GM18520 (cell line): Measurements from ENCODE around the gene CELF4.

Experiments used
- ATAC-seq: cut with Tn5 transposase; IDR thresholded peaks from one replicate; pipeline ENCODE4 v1.9.1; 2021; ENCODE audit not compliant: unreplicated experiment

Gene CELF4

DNA sequence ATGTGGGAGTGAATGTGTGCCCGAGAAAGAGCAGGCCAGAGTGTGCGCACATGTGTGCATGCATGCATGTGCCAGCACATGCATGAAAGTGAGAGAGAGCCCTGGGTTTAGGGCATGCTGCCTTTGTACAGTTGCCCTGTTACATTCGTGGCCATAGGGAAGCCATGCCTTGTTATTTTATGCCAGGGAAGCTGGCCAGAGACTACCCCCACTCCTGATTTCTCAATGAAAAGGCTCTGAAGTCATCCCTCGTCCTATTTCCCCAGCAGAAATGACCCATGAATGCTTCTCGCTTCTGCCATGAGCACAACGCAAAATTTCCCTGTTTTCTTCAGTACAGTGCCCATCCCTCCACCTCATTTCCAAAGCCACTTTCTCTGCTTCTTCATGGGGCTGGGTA is 143.0 kb downstream of the CELF4 start:
- no peak for ATAC-seq

DNA sequence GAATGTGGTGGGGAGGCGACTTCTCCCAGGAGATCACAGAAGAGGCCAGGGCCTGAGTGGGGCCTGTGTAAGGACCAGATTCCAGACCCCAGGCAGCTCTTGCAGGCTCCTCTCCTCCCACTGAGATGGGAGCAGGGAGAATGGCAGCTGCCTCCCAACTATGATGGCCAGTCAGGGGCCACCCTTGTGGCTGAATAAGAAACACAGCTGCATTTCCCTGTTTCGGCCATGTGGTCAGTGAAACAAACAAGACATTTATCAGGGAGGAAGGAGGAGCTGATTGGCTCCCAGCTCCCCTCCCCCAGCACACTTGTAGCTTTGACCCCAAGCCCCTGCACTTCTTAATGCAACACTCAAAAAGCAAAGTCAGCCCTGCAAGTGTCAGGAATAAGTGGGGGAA is 143.5 kb downstream of the CELF4 start:
- ATAC-seq: no peak

- no peak for ATAC-seq
These were observed 144.1 kb downstream of the CELF4 start for GRCh38 chr18:37421341-37422077.

- ATAC-seq: no peak
These were observed 145.2 kb downstream of the CELF4 start for GRCh38 chr18:37420315-37420880.

DNA sequence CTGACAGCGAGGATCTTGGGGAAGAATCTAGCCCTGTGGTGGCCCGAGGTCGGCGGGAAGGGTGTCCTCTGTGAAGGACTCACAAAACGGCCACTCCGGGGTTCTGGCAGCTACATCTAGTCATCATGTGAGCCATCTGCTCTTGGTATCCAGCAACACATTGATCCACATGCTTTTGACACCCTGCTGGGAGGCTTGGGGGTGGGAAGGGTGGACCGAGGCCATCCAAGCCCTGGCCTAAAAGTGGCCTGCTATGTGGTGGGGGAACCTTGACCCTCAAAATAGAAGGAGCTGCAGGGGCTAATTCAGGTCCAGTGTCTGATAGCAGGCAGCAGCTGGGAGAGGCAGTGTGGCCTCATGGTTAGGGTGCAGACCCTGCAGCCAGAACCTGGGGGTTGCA is 145.7 kb downstream of the CELF4 start:
- no peak for ATAC-seq

DNA sequence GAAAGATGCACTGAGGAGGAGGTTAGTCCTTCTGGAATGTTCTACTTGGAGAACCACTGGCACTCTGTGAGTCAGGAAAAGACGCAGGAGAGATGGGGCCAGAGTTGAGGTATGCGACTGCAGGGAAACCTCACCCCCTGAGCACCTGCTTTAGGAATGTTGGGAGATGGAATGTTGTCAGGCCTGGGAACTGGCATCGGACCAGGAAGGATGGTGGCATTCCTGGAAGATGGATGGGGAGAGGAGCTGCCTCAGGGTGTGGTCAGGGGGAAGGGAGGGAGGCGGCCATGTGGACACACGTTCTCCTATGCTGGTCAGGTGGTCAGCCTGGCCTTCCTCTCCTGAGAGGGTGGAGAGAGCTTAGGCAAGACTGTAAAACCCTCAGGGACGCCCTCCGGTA is 146.3 kb downstream of the CELF4 start:
- ATAC-seq: no peak

- no peak for ATAC-seq
These were observed 150.8 kb downstream of the CELF4 start for GRCh38 chr18:37414816-37415215.

DNA sequence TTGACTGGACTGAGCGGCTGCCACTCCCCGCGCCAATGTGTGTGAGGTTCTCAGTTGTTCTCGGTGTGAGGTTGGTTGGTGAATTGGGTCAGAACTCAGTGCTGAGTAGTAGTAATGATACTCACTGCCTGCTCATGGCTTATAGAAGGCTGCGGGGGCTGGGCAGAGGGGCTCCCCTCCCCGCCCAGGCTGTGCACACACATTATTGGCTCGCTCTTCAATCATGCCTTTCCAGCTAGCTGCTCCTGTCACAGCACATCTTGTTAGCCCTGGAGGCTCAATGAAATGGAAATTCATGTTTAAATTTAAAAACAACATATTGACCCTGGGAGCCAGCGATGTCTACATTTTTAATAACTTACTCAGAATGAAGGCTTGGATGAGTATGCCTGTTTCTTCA is 152.8 kb downstream of the CELF4 start:
- no peak for ATAC-seq

GRCh38 chr18:37412333-37412732 is 153.3 kb downstream of the CELF4 start:
- ATAC-seq: no peak

DNA sequence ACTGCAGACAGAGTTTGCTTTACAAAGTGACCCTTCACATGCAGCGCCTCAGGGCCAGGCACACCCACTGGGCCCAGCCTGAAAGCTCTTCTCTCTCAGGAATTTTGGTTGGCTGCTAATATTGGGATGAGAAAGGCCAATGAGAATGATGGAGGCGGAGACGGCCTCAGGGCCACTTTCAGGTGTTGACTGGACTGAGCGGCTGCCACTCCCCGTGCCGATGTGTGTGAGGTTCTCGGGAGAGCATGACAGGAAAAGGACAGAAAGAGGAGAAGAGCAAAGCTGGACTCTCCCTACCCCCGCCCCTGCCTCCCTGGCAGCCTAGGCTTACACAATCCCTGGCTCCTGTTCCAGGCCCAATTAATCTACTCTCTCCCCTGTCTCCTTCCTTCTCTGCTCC is 155.7 kb downstream of the CELF4 start:
- no peak for ATAC-seq

DNA sequence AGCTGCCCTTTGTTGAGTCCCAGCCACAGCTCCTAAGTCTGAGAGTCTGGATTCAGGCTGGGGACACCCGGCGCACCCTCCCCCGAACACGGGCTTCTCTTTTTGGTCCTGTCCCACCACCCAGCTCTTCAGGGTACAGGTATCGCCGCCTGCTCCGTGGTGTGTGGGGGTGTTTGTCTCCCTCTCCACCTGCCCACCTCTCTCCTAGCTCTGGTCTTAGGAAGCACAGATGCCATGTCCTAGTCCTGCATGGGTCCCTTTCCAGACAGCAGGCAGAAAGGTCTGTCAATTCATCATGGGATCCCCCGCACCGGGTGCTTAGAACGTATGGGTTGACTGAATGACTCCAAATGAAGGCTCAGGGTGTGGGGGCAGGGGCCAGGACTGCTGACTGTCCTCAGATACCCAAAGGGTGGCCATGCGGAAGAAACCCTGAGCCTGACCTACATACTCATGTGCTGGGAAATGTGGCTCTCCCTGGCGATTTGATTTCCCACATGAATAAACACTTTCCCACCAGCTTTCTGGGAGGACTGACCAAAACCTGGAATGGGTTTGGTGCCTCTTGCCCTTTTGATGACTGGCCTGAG is 156.8 kb downstream of the CELF4 start:
- no peak for ATAC-seq

GRCh38 chr18:37407571-37407970 is 158.0 kb downstream of the CELF4 start:
- ATAC-seq: no peak

DNA sequence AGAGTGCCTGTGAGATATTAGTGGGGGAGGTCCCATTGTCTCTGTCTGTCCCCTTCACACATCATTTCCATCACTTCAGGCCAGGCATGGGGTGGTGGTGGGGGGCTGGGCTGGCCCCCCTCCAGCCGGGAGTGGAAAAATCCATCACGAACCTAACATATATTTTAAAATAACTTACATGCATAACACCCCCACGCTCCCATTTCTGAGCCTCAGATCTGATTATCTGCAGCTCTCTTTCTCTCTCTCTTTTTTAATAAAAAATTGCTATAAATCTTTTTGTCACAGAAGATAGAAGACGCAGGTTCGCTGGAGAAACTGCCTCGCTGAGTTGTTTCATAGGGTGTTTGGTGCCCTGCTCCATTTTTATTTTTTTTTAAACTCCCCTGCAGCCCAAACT is 159.8 kb downstream of the CELF4 start:
- no peak for ATAC-seq

DNA sequence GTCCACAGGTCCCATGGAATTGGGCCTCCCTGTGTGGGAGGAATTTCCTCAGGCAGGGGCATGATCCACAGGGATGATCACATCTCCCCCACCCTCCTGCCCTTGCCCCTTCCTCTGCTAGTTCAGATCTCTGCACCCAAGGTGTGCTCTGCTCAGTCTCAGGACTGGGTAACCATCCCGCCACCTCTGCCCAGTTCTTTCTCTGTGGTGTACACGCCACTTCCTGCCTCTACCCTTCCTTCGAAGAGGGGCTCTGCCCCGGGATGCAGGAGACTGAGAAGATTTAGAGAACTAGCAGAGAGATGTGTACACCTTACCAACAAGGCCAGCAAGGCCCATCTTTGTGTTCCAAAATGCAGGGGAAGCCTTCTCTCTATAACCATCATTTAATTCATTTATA is 160.4 kb downstream of the CELF4 start:
- ATAC-seq: no peak

- ATAC-seq: no peak
These were observed 161.8 kb downstream of the CELF4 start for GRCh38 chr18:37403788-37404187.

- ATAC-seq: no peak
These were observed 162.4 kb downstream of the CELF4 start for GRCh38 chr18:37403100-37403781.

DNA sequence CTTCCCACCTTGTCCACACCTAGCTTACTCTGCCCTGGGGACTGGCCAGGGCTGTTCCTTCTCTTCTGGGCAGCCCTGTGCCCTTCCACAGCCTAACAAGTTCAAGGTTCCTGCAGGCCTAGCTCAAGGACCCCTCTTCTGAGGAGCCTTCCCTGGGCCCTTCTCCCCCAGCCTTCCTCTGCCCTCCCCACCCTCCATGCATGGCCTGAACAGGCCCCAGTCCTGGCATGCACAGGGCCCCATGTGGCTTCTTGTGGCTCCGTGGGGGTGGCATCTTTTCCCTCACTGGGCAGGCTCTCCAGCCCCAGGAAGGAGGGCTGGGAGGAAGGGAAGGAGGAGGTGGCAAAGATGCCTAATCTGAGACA is 162.9 kb downstream of the CELF4 start:
- ATAC-seq: no peak

- ATAC-seq: no peak
These were observed 164.8 kb downstream of the CELF4 start for GRCh38 chr18:37400802-37401201.

- no peak for ATAC-seq
These were observed 167.2 kb downstream of the CELF4 start for GRCh38 chr18:37398248-37398920.

DNA sequence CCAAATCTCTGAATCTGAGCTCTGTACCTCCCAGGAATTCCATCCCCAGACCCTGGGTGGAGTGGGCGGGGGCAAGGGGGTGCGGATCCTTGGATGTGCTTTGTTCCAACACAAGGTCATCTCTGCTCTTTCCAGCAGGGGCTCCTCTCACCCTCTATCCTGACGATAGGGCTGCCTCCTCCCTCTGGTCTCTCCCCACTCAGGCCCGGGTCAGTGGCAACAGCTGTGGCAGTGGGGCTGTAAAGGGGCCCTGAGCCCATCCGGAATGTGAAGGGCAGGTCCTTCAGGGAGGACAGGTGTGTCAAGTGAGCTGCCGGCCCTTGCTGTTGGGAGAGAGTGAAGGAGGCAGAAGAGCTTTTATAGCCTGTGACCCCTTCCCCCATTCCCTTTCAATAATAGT is 167.8 kb downstream of the CELF4 start:
- ATAC-seq: no peak

- no peak for ATAC-seq
These were observed 168.5 kb downstream of the CELF4 start for GRCh38 chr18:37396971-37397720.
